Measurements from ENCODE around the gene DCP1B. TPM values are rescaled to one million over a fixed set of nuclear protein-coding genes. Genes with fewer than 3 reads are reported as not detected.

DCP1B gene
- total and polyA plus RNA-seq, 7 donors, result 5.5 to 47.7 (median 24.8) TPM

GRCh38 chr12:1993871-1994371, 10.3 kb downstream of the DCP1B start:
- Histone ChIP-seq H3K4me1 (peaks cover 0 to 52% (median 41%) of the 10 kb centered on the region in 4 donors), H3K27me3 (no peaks in the 10 kb centered on the region), H3K9me3 (no peaks in the 10 kb centered on the region), H3K36me3 (peaks cover 0 to 58% (median 8%) of the 10 kb centered on the region in 4 donors), H3K27ac (peak overlapping the region; percentile 75 to 98 (median 86)), H3K4me3 (no peak overlapping the region)
- WGBS, 2 donors, result 6 to 39% methylated on average over 2 of the region's 2 CpGs
- TF ChIP-seq POLR2AphosphoS5 (IDR thresholded peaks at IDR 0.05) (peak; percentile 32 to 71 (median 66)), CTCF (IDR thresholded peaks at IDR 0.05) (no peak), EP300 (IDR thresholded peaks at IDR 0.05) (peak in 2 of 4 donors; percentile 44 to 62), POLR2A (IDR thresholded peaks at IDR 0.05) (no peak)
- DNase-seq, result no peak
- intact Hi-C loops (cut with DNase I), result no loop called here

- Histone ChIP-seq H3K27me3 (no peaks in the 10 kb centered on the region), H3K36me3 (peaks cover 0 to 61% (median 10%) of the 10 kb centered on the region in 4 donors), H3K4me3 (no peak overlapping the region), H3K9me3 (no peaks in the 10 kb centered on the region), H3K4me1 (peaks cover 0 to 46% (median 36%) of the 10 kb centered on the region in 4 donors), H3K27ac (peak overlapping the region; percentile 75 to 98 (median 86))
- intact Hi-C loops (cut with DNase I), result no loop called here
- DNase-seq, result no peak
- WGBS, 2 donors, result 10 to 41% methylated on average over 2 of the region's 2 CpGs
- TF ChIP-seq CTCF (IDR thresholded peaks at IDR 0.05) (no peak), POLR2A (IDR thresholded peaks at IDR 0.05) (no peak), EP300 (IDR thresholded peaks at IDR 0.05) (no peak), POLR2AphosphoS5 (IDR thresholded peaks at IDR 0.05) (peak; percentile 29 to 52 (median 44))
These were observed 10.9 kb downstream of the DCP1B start for GRCh38 chr12:1993341-1993740.

- no peak for DNase-seq
- Histone ChIP-seq H3K9me3 (no peaks in the 10 kb centered on the region), H3K4me3 (no peak overlapping the region), H3K27ac (peak overlapping the region; percentile 75 to 98 (median 86)), H3K36me3 (peaks cover 0 to 67% (median 15%) of the 10 kb centered on the region in 4 donors), H3K4me1 (peaks cover 0 to 40% (median 30%) of the 10 kb centered on the region in 4 donors), H3K27me3 (no peaks in the 10 kb centered on the region)
- intact Hi-C loops (cut with DNase I), result no loop called here
- TF ChIP-seq POLR2AphosphoS5 (IDR thresholded peaks at IDR 0.05), result no peak
- no peak for TF ChIP-seq EP300 (IDR thresholded peaks at IDR 0.05)
- no peak for TF ChIP-seq CTCF (IDR thresholded peaks at IDR 0.05)
- no peak for TF ChIP-seq POLR2A (IDR thresholded peaks at IDR 0.05)
- WGBS, 2 donors, result 68 to 80% methylated on average over 3 of the region's 3 CpGs
These were observed 11.5 kb downstream of the DCP1B start for GRCh38 chr12:1992732-1993131.

- Histone ChIP-seq H3K27ac (peak overlapping the region in 1 of 4 donors; percentile 38), H3K36me3 (peaks cover 0 to 74% (median 11%) of the 10 kb centered on the region in 4 donors), H3K4me3 (no peak overlapping the region), H3K27me3 (no peaks in the 10 kb centered on the region), H3K9me3 (peaks cover 3 to 7% (median 4%) of the 10 kb centered on the region in 4 donors), H3K4me1 (peaks cover 0 to 31% (median 17%) of the 10 kb centered on the region in 4 donors)
- intact Hi-C loops (cut with DNase I), result no loop called here
- DNase-seq, result no peak
- no peak for TF ChIP-seq POLR2A (IDR thresholded peaks at IDR 0.05)
- no peak for TF ChIP-seq POLR2AphosphoS5 (IDR thresholded peaks at IDR 0.05)
- TF ChIP-seq CTCF (IDR thresholded peaks at IDR 0.05), result no peak
- WGBS, 2 donors, result 89 to 94% methylated on average over 4 of the region's 4 CpGs
These were observed 15.1 kb downstream of the DCP1B start for GRCh38 chr12:1989111-1989510.

GRCh38 chr12:1984759-1985158, 19.5 kb downstream of the DCP1B start:
- intact Hi-C loops (cut with DNase I), result no loop called here
- Histone ChIP-seq H3K27ac (no peak overlapping the region), H3K9me3 (peaks cover 3 to 7% (median 4%) of the 10 kb centered on the region in 4 donors), H3K4me1 (peaks cover 0 to 20% (median 4%) of the 10 kb centered on the region in 4 donors), H3K4me3 (no peak overlapping the region), H3K27me3 (no peaks in the 10 kb centered on the region), H3K36me3 (peaks cover 0 to 40% (median 7%) of the 10 kb centered on the region in 4 donors)
- no peak for TF ChIP-seq EP300 (IDR thresholded peaks at IDR 0.05)
- TF ChIP-seq POLR2AphosphoS5 (IDR thresholded peaks at IDR 0.05), result no peak
- no peak for TF ChIP-seq CTCF (IDR thresholded peaks at IDR 0.05)
- TF ChIP-seq POLR2A (IDR thresholded peaks at IDR 0.05), result no peak
- DNase-seq, result no peak
